RWPE1 (cell line): Measurements from ENCODE around the gene BLOC1S3.

Experiments
- CTCF ChIA-PET: fragments of 350-600 bp; sonication (Branson Sonifier 250); formaldehyde crosslinking; extraction: SDS; loops from one replicate; lab custom pipeline; 2021; lab: Yijun Ruan, JAX
- POLR2A ChIA-PET: fragments of 400-600 bp; formaldehyde crosslinking; extraction: SDS; loops from one replicate; lab custom pipeline; 2020; ENCODE audit warnings: antibody characterized with exemption; ENCODE audit not compliant: low non-redundant PET; lab: Yijun Ruan, JAX
- DNase-seq: peaks from one replicate; pipeline ENCODE4 v3.0.0; 2012; ENCODE audit warnings: low spot score
- H3K27ac ChIP-seq: fragments of 450-650 bp; 2 replicates; pipeline ENCODE4 v1.5.1; 2017
- CTCF ChIP-seq: fragments of 450-650 bp; conservative IDR thresholded peaks from 2 replicates; pipeline ENCODE4 v1.5.1; 2017; ENCODE audit warnings: low read depth, mild to moderate bottlenecking

The BLOC1S3 gene

GRCh38 chr19:45187421-45188100 lies 9.0 kb downstream of the BLOC1S3 start:
- CTCF ChIA-PET: interaction anchor here (1.0 kb wide), 1 partner anchor 34 kb away, joined by 5 read pairs; no protein-coding TSS in a partner anchor
- POLR2A ChIA-PET: no interaction called here
- DNase-seq: peak; percentile 34
- peak overlapping the region; percentile 4; the same call in 1 of the 2 replicates for H3K27ac ChIP-seq
- peak; percentile 70 for TF ChIP-seq CTCF

DNA sequence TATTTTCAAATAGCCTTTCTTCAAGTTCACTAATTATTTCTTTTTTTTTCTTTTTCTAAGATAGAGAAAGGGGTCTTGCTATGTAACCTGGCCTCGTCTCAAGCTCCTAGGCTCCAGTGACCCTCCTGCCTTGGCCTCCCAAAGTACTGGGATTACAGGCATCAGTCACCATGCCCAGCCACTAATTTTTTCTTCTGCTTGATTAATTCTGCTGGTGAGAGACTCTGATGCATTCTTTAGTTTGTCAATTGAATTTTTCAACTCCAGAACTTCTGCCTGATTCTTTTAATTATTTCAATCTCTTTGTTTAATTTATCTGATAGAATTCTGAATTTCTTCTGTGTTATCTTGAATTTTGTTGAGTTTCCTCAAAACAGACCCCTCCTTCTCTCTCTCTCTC lies 11.4 kb downstream of the BLOC1S3 start:
- no peak for TF ChIP-seq CTCF
- ChIA-PET CTCF (interaction anchor here (0.7 kb wide), 1 partner anchor 11 kb away, joined by 4 read pairs; no protein-coding TSS in a partner anchor), POLR2A (no interaction called here)
- no peak overlapping the region for H3K27ac ChIP-seq
- no peak for DNase-seq

GRCh38 chr19:45191375-45191774 lies 12.8 kb downstream of the BLOC1S3 start:
- POLR2A ChIA-PET: no interaction called here
- TF ChIP-seq CTCF: no peak; the same call in 1 of the 2 replicates
- peak; percentile 46 for DNase-seq
- CTCF ChIA-PET: interaction anchor here (0.6 to 1.0 kb wide), 4 partner anchors 9 to 147 kb away, joined by 3 to 4 read pairs (median 4); no protein-coding TSS in a partner anchor
- peak overlapping the region; percentile 74 for H3K27ac ChIP-seq

- CTCF ChIA-PET: interaction anchor here (0.6 kb wide), 1 partner anchor 63 kb away, joined by 3 read pairs; no protein-coding TSS in a partner anchor
- peak; percentile 39 for DNase-seq
- H3K27ac ChIP-seq: no peak overlapping the region
- TF ChIP-seq CTCF: no peak
- POLR2A ChIA-PET: no interaction called here
Measured at GRCh38 chr19:45195764-45196163, 17.2 kb downstream of the BLOC1S3 start.

DNA sequence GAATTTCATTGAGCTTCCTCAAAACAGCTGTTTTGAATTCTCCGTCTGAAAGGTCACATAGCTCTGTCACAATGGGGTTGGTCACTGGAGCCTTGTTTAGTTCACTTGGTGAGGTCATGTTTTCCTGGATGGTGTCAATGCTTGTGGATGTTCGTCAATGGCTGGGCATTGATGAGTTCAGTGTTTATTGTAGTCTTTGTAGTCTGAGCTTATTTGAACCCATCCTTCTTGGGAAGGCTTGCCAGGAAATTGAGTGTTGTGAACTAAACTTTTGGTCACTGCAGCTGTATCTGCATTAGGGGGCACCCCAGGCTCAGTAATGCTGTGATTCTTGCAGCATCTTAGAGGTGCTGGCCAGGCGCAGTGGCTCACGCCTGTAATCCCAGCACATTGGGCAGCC lies 22.0 kb downstream of the BLOC1S3 start:
- CTCF ChIA-PET: interaction anchor here (0.6 to 1.0 kb wide), 4 partner anchors 16 to 215 kb away, joined by 4 to 6 read pairs (median 4); no protein-coding TSS in a partner anchor
- no peak for DNase-seq
- POLR2A ChIA-PET: no interaction called here

GRCh38 chr19:45202637-45203036 lies 24.1 kb downstream of the BLOC1S3 start:
- ChIA-PET CTCF (no interaction called here), POLR2A (no interaction called here)
- no peak for DNase-seq
- no peak for TF ChIP-seq CTCF
- peak overlapping the region; percentile 72 for H3K27ac ChIP-seq

More for the DNA sequence above, 22.0 kb downstream of the BLOC1S3 start:
- no peak for TF ChIP-seq CTCF
- H3K27ac ChIP-seq: no peak overlapping the region
